Right lobe of liver (tissue), 6 donors: ENCODE measurements around the gene AAK1. TPM values are rescaled to one million over a fixed set of nuclear protein-coding genes. Genes with fewer than 3 reads are reported as not detected.

Source experiments
- ATAC-seq, 4 donors: fragments of 200-7000 bp; cut with Tn5 transposase; one replicate each; pipeline ENCODE4 v1.9.1; 2020; ENCODE audit warnings: mild to moderate bottlenecking in 4 of 4, moderate library complexity in 4 of 4
- DNase-seq, 3 donors: peaks; one replicate each; pipeline ENCODE4 v3.0.0-alpha.2; 2020
- H3K27ac ChIP-seq, 3 donors: fragments of 200-600 bp; one replicate each; pipeline ENCODE4 v1.8.0; 2022
- H3K27me3 ChIP-seq, 2 donors: fragments of 200-600 bp; one replicate each; pipeline ENCODE4 v1.8.0; 2022
- H3K36me3 ChIP-seq, 4 donors: fragments of 200-600 bp; sonication (generic) in 1 of 4; one replicate each; pipeline versions ENCODE4 v1.5.1 to v1.8.0; 2017 to 2022; ENCODE audit warnings: control low read depth in 1 of 4
- H3K4me1 ChIP-seq, 4 donors: fragments of 200-600 bp; sonication (generic) in 1 of 4; one replicate each; pipeline versions ENCODE4 v1.5.1 to v1.8.0; 2017 to 2022; ENCODE audit warnings: control low read depth in 1 of 4
- H3K4me3 ChIP-seq, 3 donors: fragments of 200-600 bp; one replicate each; pipeline ENCODE4 v1.8.0; 2022
- H3K9me3 ChIP-seq, 4 donors: fragments of 200-600 bp; sonication (generic) in 1 of 4; one replicate each; pipeline versions ENCODE4 v1.5.1 to v1.8.0; 2017 to 2022; ENCODE audit warnings: control low read depth in 1 of 4
- CTCF ChIP-seq, 4 donors: fragments of 200-600 bp in 3 of 4; fragments of 450-650 bp in 1 of 4; IDR thresholded peaks; one replicate each; pipeline versions ENCODE4 v1.5.1 to v1.8.0; 2016 to 2022; ENCODE audit warnings: antibody characterized with exemption in 4 of 4, mild to moderate bottlenecking in 2 of 4
- POLR2A ChIP-seq: fragments of 450-650 bp; IDR thresholded peaks from one replicate; pipeline ENCODE4 v1.6.1; 2017; ENCODE audit warnings: antibody characterized with exemption, mild to moderate bottlenecking
- WGBS: methylation state at CpG from one replicate; pipeline ENCODE4 v1.1.6; 2018; ENCODE audit warnings: low coverage, low lambda C conversion rate; ENCODE audit not compliant: insufficient coverage; ENCODE audit errors: missing lambda C conversion rate; 5-methylcytosine and 5-hydroxymethylcytosine counted together
- intact Hi-C, 2 donors: fragments of 100-400 bp; cut with DNase I; formaldehyde crosslinking; loops; one replicate each; pipeline versions ENCODE4 v1.11.2 to v1.14.1; 2022
- total RNA-seq, 6 experiments: library from RNA; depleted of rRNA in 2 of 6; stranded (reverse); fragments of >200 nt in 2 of 6; fragmentation: NEBNext Ultra II Directional in 3 of 6; extraction: Animal tissue kit (Norgen Biotek cat#: 25700) in 3 of 6; gene quantifications; one replicate each; pipeline versions ENCODE4 v1.1.0 to v1.2.4, GENCODE V29; 2016 to 2023
- donor health status: DM: no; HTN: yes; CAD: no.
- donor health status: DM: no; HTN: no; CAD: no.
- donor health status: DM: no; HTN: no; CAD: no.
- donor health status: DM: no; HTN: yes; CAD: no.
- donor health status: DM: no; HTN: yes; CAD: no.

Gene AAK1
- total RNA-seq, 6 experiments from 2014 or later = 12.7 to 30.5 (median 20.5) TPM

GRCh38 chr2:69582582-69583176, 60.9 kb downstream of the AAK1 start:
- H3K4me1 ChIP-seq = peaks cover 0 to 19% (median 4%) of the 10 kb centered on the region in 4 donors
- no peaks in the 10 kb centered on the region for H3K27me3 ChIP-seq
- DNase-seq = no peak
- H3K36me3 ChIP-seq = no peaks in the 10 kb centered on the region
- no peak overlapping the region for H3K4me3 ChIP-seq
- H3K27ac ChIP-seq = peak overlapping the region in 2 of 3 donors; percentile 16 to 21
- TF ChIP-seq CTCF (IDR thresholded peaks at IDR 0.05) = no peak
- no peak for TF ChIP-seq POLR2A
- H3K9me3 ChIP-seq = no peaks in the 10 kb centered on the region
- peak; percentile 50 to 61 (median 51) for ATAC-seq
- 29% methylated on average over 3 of the region's 3 CpGs for WGBS
- intact Hi-C loops = no loop called here

- peak; percentile 30 to 60 (median 44) for ATAC-seq
- peak overlapping the region in 1 of 3 donors; percentile 16 for H3K27ac ChIP-seq
- no peak overlapping the region for H3K4me3 ChIP-seq
- no peaks in the 10 kb centered on the region for H3K9me3 ChIP-seq
- H3K4me1 ChIP-seq = peaks cover 0 to 19% (median 4%) of the 10 kb centered on the region in 4 donors
- no peak for TF ChIP-seq CTCF (IDR thresholded peaks at IDR 0.05)
- no peak for TF ChIP-seq POLR2A
- no peaks in the 10 kb centered on the region for H3K27me3 ChIP-seq
- H3K36me3 ChIP-seq = no peaks in the 10 kb centered on the region
- peak in 2 of 3 donors; percentile 45 to 54 for DNase-seq
- intact Hi-C loops = no loop called here
- WGBS = 46% methylated on average over 12 of the region's 14 CpGs
These were observed 61.6 kb downstream of the AAK1 start for GRCh38 chr2:69581774-69582581.

GRCh38 chr2:69580486-69580885, 63.1 kb downstream of the AAK1 start:
- H3K4me1 ChIP-seq = peaks cover 0 to 19% (median 4%) of the 10 kb centered on the region in 4 donors
- TF ChIP-seq CTCF (IDR thresholded peaks at IDR 0.05) (no peak), POLR2A (no peak)
- H3K36me3 ChIP-seq = no peaks in the 10 kb centered on the region
- WGBS = 81% methylated on average over 4 of the region's 4 CpGs
- no peaks in the 10 kb centered on the region for H3K9me3 ChIP-seq
- ATAC-seq (no peak), DNase-seq (no peak)
- H3K27me3 ChIP-seq = no peaks in the 10 kb centered on the region
- H3K4me3 ChIP-seq = no peak overlapping the region
- H3K27ac ChIP-seq = no peak overlapping the region
- intact Hi-C loops = no loop called here

GRCh38 chr2:69579536-69579935, 64.0 kb downstream of the AAK1 start:
- peaks cover 0 to 19% (median 4%) of the 10 kb centered on the region in 4 donors for H3K4me1 ChIP-seq
- WGBS = 43% methylated on average over 3 of the region's 3 CpGs
- H3K36me3 ChIP-seq = no peaks in the 10 kb centered on the region

More at GRCh38 chr2:69579536-69579935, 64.0 kb downstream of the AAK1 start:
- Histone ChIP-seq H3K4me3 (no peak overlapping the region), H3K27ac (no peak overlapping the region), H3K27me3 (no peaks in the 10 kb centered on the region), H3K9me3 (no peaks in the 10 kb centered on the region)
- intact Hi-C loops = no loop called here
- no peak for TF ChIP-seq POLR2A
- no peak for TF ChIP-seq CTCF (IDR thresholded peaks at IDR 0.05)
- ATAC-seq = no peak
- DNase-seq = no peak
